SU-DHL-6 (cell line): ENCODE measurements around the gene BTBD9.

Experiments used
- CTCF ChIP-seq: fragments of 200-600 bp; sonication (generic); IDR thresholded peaks from one replicate; pipeline ENCODE4 v1.5.1; 2017; ENCODE audit warnings: antibody characterized with exemption, mild to moderate bottlenecking, low read length, moderate library complexity; ENCODE audit not compliant: insufficient read depth, poor library complexity, severe bottlenecking
- EZH2phosphoT487 ChIP-seq: fragments of 200-600 bp; sonication (generic), shearing (Covaris generic); conservative IDR thresholded peaks from 2 replicates; pipeline ENCODE4 v1.6.1; 2018; ENCODE audit warnings: mild to moderate bottlenecking, antibody characterized with exemption, low read length, moderate library complexity, mixed read lengths

DNA sequence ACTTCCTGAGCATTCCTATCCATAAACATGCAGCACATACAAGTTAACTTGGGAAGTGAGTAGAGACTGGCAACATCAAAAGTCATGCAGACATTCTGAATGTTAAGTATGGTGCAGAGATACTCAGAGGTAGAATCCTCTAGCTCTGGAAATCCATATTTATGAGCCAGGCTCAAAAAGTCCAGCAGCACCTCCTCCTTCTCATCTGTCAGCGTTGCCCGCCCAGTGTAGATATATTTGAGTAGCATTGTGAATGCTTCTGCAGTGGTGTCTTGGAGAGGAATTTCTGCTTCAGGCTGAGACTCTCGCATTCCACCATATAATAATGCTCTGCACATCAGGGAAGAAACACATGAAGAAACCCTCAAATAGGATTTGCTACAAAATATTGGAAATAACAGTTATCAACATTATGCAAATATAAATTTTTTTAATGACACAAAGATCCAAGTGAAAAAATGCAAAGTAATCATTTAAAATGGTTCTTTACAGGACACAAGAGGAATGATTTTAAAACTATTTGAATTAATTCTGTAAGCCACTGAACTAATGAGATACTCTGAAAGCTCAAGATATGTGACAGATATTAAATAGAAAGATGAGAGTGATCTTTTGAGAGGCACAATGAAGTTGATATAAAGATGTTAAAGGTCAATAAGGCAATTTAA lies 45.6 kb downstream of the BTBD9 start:
- no peak for TF ChIP-seq CTCF
- no peak for TF ChIP-seq EZH2phosphoT487
